Neural cell (in vitro differentiated cells): ENCODE data around the gene ACTR3C. TPM values are rescaled to one million over a fixed set of nuclear protein-coding genes. Genes with fewer than 3 reads are reported as not detected.
"Not testable (repeated sequence)": the region's sequence is repeated elsewhere in the genome, so short reads cannot be mapped to it uniquely, and the experiment has no call there.

Experiments used
- H2AFZ ChIP-seq: fragments of 200-600, 300-800 bp; sonication (generic), shearing (Covaris generic); 2 replicates; pipeline ENCODE4 v1.6.0; 2014; ENCODE audit warnings: low read depth, mild to moderate bottlenecking, antibody characterized with exemption, low read length, moderate library complexity
- H3F3A ChIP-seq: fragments of 200-600 bp; shearing (Covaris generic); 2 replicates; pipeline ENCODE4 v1.6.1; 2016; ENCODE audit warnings: mild to moderate bottlenecking, moderate library complexity, mixed read lengths, antibody characterized with exemption, low read length; ENCODE audit not compliant: insufficient read depth, poor library complexity, severe bottlenecking
- H3K27ac ChIP-seq: fragments of 200-600, 300-800 bp; sonication (generic), shearing (Covaris generic); 2 replicates; pipeline ENCODE4 v1.5.1; 2014; ENCODE audit warnings: mild to moderate bottlenecking, low read length, moderate library complexity
- H3K27me3 ChIP-seq: fragments of 300-800, 200-600 bp; sonication (generic), shearing (Covaris generic); 2 replicates; pipeline ENCODE4 v1.6.0; 2014; ENCODE audit warnings: mild to moderate bottlenecking, low read depth, low read length, moderate library complexity; ENCODE audit not compliant: insufficient read depth
- H3K36me3 ChIP-seq: fragments of 300-800, 200-600 bp; sonication (generic), shearing (Covaris generic); 2 replicates; pipeline ENCODE4 v1.5.1; 2014; ENCODE audit warnings: mild to moderate bottlenecking, antibody characterized with exemption, low read length, moderate library complexity; ENCODE audit not compliant: insufficient read depth
- H3K4me2 ChIP-seq: fragments of 300-800, 200-600 bp; sonication (generic), shearing (Covaris generic); 2 replicates; pipeline ENCODE4 v1.6.0; 2014; ENCODE audit warnings: mild to moderate bottlenecking, low read length
- H3K4me3 ChIP-seq: fragments of 300-800, 200-600 bp; sonication (generic), shearing (Covaris generic); 2 replicates; pipeline ENCODE4 v1.5.1; 2014; ENCODE audit warnings: mild to moderate bottlenecking, low read length, moderate library complexity
- H3K79me2 ChIP-seq: fragments of 200-600 bp; shearing (Covaris generic); replicated peaks from 2 replicates; pipeline ENCODE4 v1.6.0; 2014; ENCODE audit warnings: mild to moderate bottlenecking, low read length, moderate library complexity; ENCODE audit not compliant: insufficient read depth
- H3K9ac ChIP-seq: fragments of 300-800, 200-600 bp; sonication (generic), shearing (Covaris generic); 2 replicates; pipeline ENCODE4 v1.6.1; 2016; ENCODE audit warnings: mild to moderate bottlenecking, low read length, mixed read lengths
- H3K9me2 ChIP-seq: fragments of 200-600 bp; shearing (Covaris generic); 2 replicates; pipeline ENCODE4 v1.6.1; 2016; ENCODE audit warnings: mild to moderate bottlenecking, low read length, mixed read lengths; ENCODE audit not compliant: insufficient read depth
- H3K9me3 ChIP-seq: fragments of 200-600, 300-800 bp; sonication (generic), shearing (Covaris generic); 2 replicates; pipeline ENCODE4 v1.6.1; 2016; ENCODE audit warnings: mild to moderate bottlenecking, mixed run types, low read length, moderate library complexity, mixed read lengths
- H4K20me1 ChIP-seq: fragments of 200-600 bp; shearing (Covaris generic); 2 replicates; pipeline ENCODE4 v1.6.1; 2016; ENCODE audit warnings: mild to moderate bottlenecking, mixed run types; ENCODE audit not compliant: insufficient read depth
- polyA plus RNA-seq: library from polyadenylated mRNA; depleted of rRNA; stranded (reverse); fragments of >200 nt; gene quantifications from 2 replicates; pipeline ENCODE4 v1.2.3, GENCODE V29; 2014

The ACTR3C gene
- polyA plus RNA-seq, 1 donor from 2014 or later: not detected

- H3K9me2 ChIP-seq, H3K9me3 ChIP-seq, H2AFZ ChIP-seq, H3K4me2 ChIP-seq, H3K36me3 ChIP-seq, H3K27ac ChIP-seq, H3K9ac ChIP-seq, H3F3A ChIP-seq, H3K27me3 ChIP-seq, H3K4me3 ChIP-seq, H4K20me1 ChIP-seq, H3K79me2 ChIP-seq: not testable (repeated sequence)
Measured at GRCh38 chr7:150305259-150305902, 18.0 kb downstream of the ACTR3C start.

GRCh38 chr7:150304499-150305258, 18.7 kb downstream of the ACTR3C start:
- not testable (repeated sequence) for H3K9me2 ChIP-seq, H3K4me3 ChIP-seq, H2AFZ ChIP-seq, H3K27me3 ChIP-seq, H3K36me3 ChIP-seq, H4K20me1 ChIP-seq, H3K9me3 ChIP-seq, H3K27ac ChIP-seq, H3K79me2 ChIP-seq, H3K9ac ChIP-seq, H3F3A ChIP-seq, H3K4me2 ChIP-seq

GRCh38 chr7:150302908-150303310, 20.4 kb downstream of the ACTR3C start:
- H3K4me2 ChIP-seq, H3K9ac ChIP-seq, H3K4me3 ChIP-seq, H3K79me2 ChIP-seq, H3F3A ChIP-seq, H3K27me3 ChIP-seq, H3K27ac ChIP-seq, H2AFZ ChIP-seq, H4K20me1 ChIP-seq, H3K9me2 ChIP-seq, H3K9me3 ChIP-seq, H3K36me3 ChIP-seq: not testable (repeated sequence)

GRCh38 chr7:150297978-150298377, 25.4 kb downstream of the ACTR3C start:
- H3K4me2 ChIP-seq, H3K79me2 ChIP-seq, H3K27me3 ChIP-seq, H3K9me3 ChIP-seq, H4K20me1 ChIP-seq, H3F3A ChIP-seq, H3K27ac ChIP-seq, H3K9me2 ChIP-seq, H3K36me3 ChIP-seq, H2AFZ ChIP-seq, H3K9ac ChIP-seq, H3K4me3 ChIP-seq: not testable (repeated sequence)

- H3K27me3 ChIP-seq, H3K4me3 ChIP-seq, H4K20me1 ChIP-seq, H3K4me2 ChIP-seq, H3K27ac ChIP-seq, H3K9me3 ChIP-seq, H3K79me2 ChIP-seq, H3F3A ChIP-seq, H3K9ac ChIP-seq, H3K36me3 ChIP-seq, H2AFZ ChIP-seq, H3K9me2 ChIP-seq: not testable (repeated sequence)
Measured at GRCh38 chr7:150296802-150297201, 26.5 kb downstream of the ACTR3C start.

GRCh38 chr7:150295614-150296013, 27.7 kb downstream of the ACTR3C start:
- H4K20me1 ChIP-seq, H2AFZ ChIP-seq, H3K27me3 ChIP-seq, H3K4me2 ChIP-seq, H3K27ac ChIP-seq, H3K9ac ChIP-seq, H3K79me2 ChIP-seq, H3K9me3 ChIP-seq, H3F3A ChIP-seq, H3K36me3 ChIP-seq, H3K9me2 ChIP-seq, H3K4me3 ChIP-seq: not testable (repeated sequence)

GRCh38 chr7:150295027-150295426, 28.3 kb downstream of the ACTR3C start:
- not testable (repeated sequence) for H3K27me3 ChIP-seq, H3K79me2 ChIP-seq, H3K36me3 ChIP-seq, H3K4me2 ChIP-seq, H4K20me1 ChIP-seq, H3K9me3 ChIP-seq, H3F3A ChIP-seq, H3K27ac ChIP-seq, H3K9ac ChIP-seq, H3K9me2 ChIP-seq, H2AFZ ChIP-seq, H3K4me3 ChIP-seq

- not testable (repeated sequence) for H3K9ac ChIP-seq, H3K27ac ChIP-seq, H3K27me3 ChIP-seq, H3K4me2 ChIP-seq, H3K36me3 ChIP-seq, H3K9me2 ChIP-seq, H2AFZ ChIP-seq, H4K20me1 ChIP-seq, H3K9me3 ChIP-seq, H3K4me3 ChIP-seq, H3F3A ChIP-seq, H3K79me2 ChIP-seq
Measured at GRCh38 chr7:150290317-150290716, 33.0 kb downstream of the ACTR3C start.
